Mesothelial cell of epicardium (in vitro differentiated cells): ENCODE results near the gene TMEM161B. TPM values are rescaled to one million over a fixed set of nuclear protein-coding genes. Genes with fewer than 3 reads are reported as not detected.
"Not testable (repeated sequence)": the region's sequence is repeated elsewhere in the genome, so short reads cannot be mapped to it uniquely, and the experiment has no call there.

Source experiments
- DNase-seq, 2 experiments: peaks; one replicate each; pipeline ENCODE4 v3.0.0; 2021; ENCODE audit warnings: low spot score in 2 of 2; ENCODE audit not compliant: unreplicated experiment in 2 of 2
- H3K27ac Mint-ChIP-seq: 2 replicates; pipeline ENCODE4 v1.8.0; 2021; ENCODE audit warnings: mixed read lengths
- H3K27me3 Mint-ChIP-seq: 2 replicates; pipeline ENCODE4 v1.8.0; 2021; ENCODE audit warnings: low read depth, mixed read lengths
- H3K36me3 Mint-ChIP-seq: 2 replicates; pipeline ENCODE4 v1.8.0; 2021; ENCODE audit warnings: mixed read lengths
- H3K4me1 Mint-ChIP-seq: 2 replicates; pipeline ENCODE4 v1.8.0; 2021; ENCODE audit warnings: mixed read lengths
- H3K4me3 Mint-ChIP-seq: 2 replicates; pipeline ENCODE4 v1.8.0; 2021; ENCODE audit warnings: mild to moderate bottlenecking, moderate library complexity, mixed read lengths
- H3K9me3 Mint-ChIP-seq: 2 replicates; pipeline ENCODE4 v1.8.0; 2021; ENCODE audit warnings: mixed read lengths
- CTCF ChIP-seq: fragments of 200-600 bp; sonication (generic); IDR thresholded peaks from one replicate; pipeline ENCODE4 v1.5.0; 2021; ENCODE audit warnings: antibody characterized with exemption; ENCODE audit not compliant: unreplicated experiment
- total RNA-seq: library from RNA; stranded (reverse); gene quantifications from 3 replicates; pipeline ENCODE4 v1.2.1, GENCODE V29; 2021

Gene TMEM161B
- total RNA-seq, 1 donor from 2014 or later = 29.5 TPM

GRCh38 chr5:88248743-88249540, 19.7 kb downstream of the TMEM161B start:
- Mint-ChIP-seq H3K36me3 (no peaks in the 10 kb centered on the region), H3K4me3 (no peak overlapping the region), H3K27ac (no peak overlapping the region), H3K4me1 (peaks cover 9% of the 10 kb centered on the region), H3K9me3 (peaks cover 3% of the 10 kb centered on the region), H3K27me3 (no peaks in the 10 kb centered on the region)
- no peak for TF ChIP-seq CTCF
- no peak for DNase-seq

- Mint-ChIP-seq H3K4me3 (no peak overlapping the region), H3K4me1 (peaks cover 9% of the 10 kb centered on the region), H3K9me3 (peaks cover 6% of the 10 kb centered on the region), H3K27ac (no peak overlapping the region), H3K27me3 (no peaks in the 10 kb centered on the region), H3K36me3 (no peaks in the 10 kb centered on the region)
- TF ChIP-seq CTCF = no peak
- no peak for DNase-seq
Measured at GRCh38 chr5:88248094-88248493, 20.6 kb downstream of the TMEM161B start.

- no peak overlapping the region for H3K4me3 Mint-ChIP-seq
- no peak overlapping the region for H3K27ac Mint-ChIP-seq
- peaks cover 9% of the 10 kb centered on the region for H3K4me1 Mint-ChIP-seq
Measured at GRCh38 chr5:88245893-88246244, 22.8 kb downstream of the TMEM161B start.

GRCh38 chr5:88245241-88245892, 23.3 kb downstream of the TMEM161B start:
- Mint-ChIP-seq H3K27ac (peak overlapping the region; percentile 78), H3K36me3 (no peaks in the 10 kb centered on the region), H3K4me1 (peaks cover 9% of the 10 kb centered on the region), H3K27me3 (no peaks in the 10 kb centered on the region), H3K4me3 (no peak overlapping the region), H3K9me3 (peaks cover 6% of the 10 kb centered on the region)
- no peak for DNase-seq
- no peak for TF ChIP-seq CTCF

More at GRCh38 chr5:88245893-88246244, 22.8 kb downstream of the TMEM161B start:
- no peaks in the 10 kb centered on the region for H3K27me3 Mint-ChIP-seq
- DNase-seq = no peak
- no peak for TF ChIP-seq CTCF
- peaks cover 6% of the 10 kb centered on the region for H3K9me3 Mint-ChIP-seq
- H3K36me3 Mint-ChIP-seq = no peaks in the 10 kb centered on the region

- no peak for TF ChIP-seq CTCF
- no peak for DNase-seq
- Mint-ChIP-seq H3K4me1 (peaks cover 7% of the 10 kb centered on the region), H3K27ac (peak overlapping the region; percentile 78), H3K36me3 (no peaks in the 10 kb centered on the region), H3K4me3 (no peak overlapping the region), H3K9me3 (peaks cover 6% of the 10 kb centered on the region), H3K27me3 (no peaks in the 10 kb centered on the region)
Measured at GRCh38 chr5:88244686-88245085, 24.0 kb downstream of the TMEM161B start.

GRCh38 chr5:88243493-88243892, 25.2 kb downstream of the TMEM161B start:
- not testable (repeated sequence) for H3K9me3 Mint-ChIP-seq, H3K4me3 Mint-ChIP-seq, H3K27me3 Mint-ChIP-seq, H3K36me3 Mint-ChIP-seq, H3K27ac Mint-ChIP-seq, H3K4me1 Mint-ChIP-seq, DNase-seq
